ENCODE measurements around the gene ATXN7L2.

GRCh38 chr1:109487261-109487660 lies 3.6 kb downstream of the ATXN7L2 start:
- no peak for TF ChIP-seq CTCF (IDR thresholded peaks at IDR 0.05)
- TF ChIP-seq POLR2A (IDR thresholded peaks at IDR 0.05): no peak
